ENCODE data around the gene ENPP6.

The ENPP6 gene

GRCh38 chr4:184165291-184165690 is 52.4 kb downstream of the ENPP6 start:
- no peaks in the 10 kb centered on the region for H3K36me3 ChIP-seq (ENCODE audit: control insufficient read depth in 2 of 2, insufficient read depth in 1 of 2, low read length in 2 of 2)
- no peaks in the 10 kb centered on the region for H3K4me1 ChIP-seq (ENCODE audit: control insufficient read depth, insufficient read depth, low read length)
- H3K27ac ChIP-seq (ENCODE audit: extremely low read depth, low read depth, low read length) = no peak overlapping the region
- no peak overlapping the region for H3K4me3 ChIP-seq (ENCODE audit: low read depth, low read length)
- ChIA-PET POLR2A (no interaction called here), CTCF (interaction anchor here (0.5 to 1.1 kb wide), 3 partner anchors 27 to 331 kb away, joined by 4 read pairs; no protein-coding TSS in a partner anchor)
- TF ChIP-seq EGR2 (tag by site-specific recombination; IDR thresholded peaks at IDR 0.05; ENCODE audit: low read depth) (no peak), MEIS1 (CRISPR knock-in tag; IDR thresholded peaks at IDR 0.05; ENCODE audit: borderline replicate concordance) (no peak), ZNF624 (tag by site-specific recombination; IDR thresholded peaks at IDR 0.05) (no peak), ZNF707 (tag by site-specific recombination; IDR thresholded peaks at IDR 0.05) (no peak), ZNF776 (tag by site-specific recombination; IDR thresholded peaks at IDR 0.05; ENCODE audit: borderline replicate concordance) (no peak), ZNF37A (tag by site-specific recombination; IDR thresholded peaks at IDR 0.05) (no peak), IKZF3 (tag by site-specific recombination; IDR thresholded peaks at IDR 0.05) (no peak)
- TF ChIP-seq, protein P1, sequence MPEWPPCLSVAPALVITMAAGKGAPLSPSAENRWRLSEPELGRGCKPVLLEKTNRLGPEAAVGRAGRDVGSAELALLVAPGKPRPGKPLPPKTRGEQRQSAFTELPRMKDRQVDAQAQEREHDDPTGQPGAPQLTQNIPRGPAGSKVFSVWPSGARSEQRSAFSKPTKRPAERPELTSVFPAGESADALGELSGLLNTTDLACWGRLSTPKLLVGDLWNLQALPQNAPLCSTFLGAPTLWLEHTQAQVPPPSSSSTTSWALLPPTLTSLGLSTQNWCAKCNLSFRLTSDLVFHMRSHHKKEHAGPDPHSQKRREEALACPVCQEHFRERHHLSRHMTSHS (tag by site-specific recombination; IDR thresholded peaks at IDR 0.05) = no peak
- no peaks in the 10 kb centered on the region for H3K9me3 ChIP-seq (ENCODE audit: control insufficient read depth, insufficient read depth, low read depth, low read length)

GRCh38 chr4:184163813-184164212 is 53.9 kb downstream of the ENPP6 start:
- H3K4me1 ChIP-seq (ENCODE audit: control insufficient read depth, insufficient read depth, low read length) = no peaks in the 10 kb centered on the region
- TF ChIP-seq SCRT2 (tag by site-specific recombination; IDR thresholded peaks at IDR 0.05) = 0 out of 2 replicates have a peak, but pooled peaks have one; percentile 19
- TF ChIP-seq ZNF654 (tag by site-specific recombination; IDR thresholded peaks at IDR 0.05; ENCODE audit: low read depth) = peak; percentile 61
- TF ChIP-seq ZNF324 (tag by site-specific recombination; IDR thresholded peaks at IDR 0.05) = no peak
- TF ChIP-seq ZBTB17 (tag by site-specific recombination; IDR thresholded peaks at IDR 0.05) = peak; percentile 62
- H3K9me3 ChIP-seq (ENCODE audit: control insufficient read depth, insufficient read depth, low read depth, low read length) = no peaks in the 10 kb centered on the region
- ChIA-PET CTCF (interaction anchor here (0.6 to 1.6 kb wide), 12 partner anchors 15 to 343 kb away, joined by 3 to 5 read pairs (median 4); no protein-coding TSS in a partner anchor), POLR2A (no interaction called here)
- no peak overlapping the region for H3K4me3 ChIP-seq (ENCODE audit: low read depth, low read length)
- H3K27ac ChIP-seq (ENCODE audit: extremely low read depth, low read depth, low read length) = no peak overlapping the region
- no peaks in the 10 kb centered on the region for H3K36me3 ChIP-seq (ENCODE audit: control insufficient read depth in 2 of 2, insufficient read depth in 1 of 2, low read length in 2 of 2)

- Histone ChIP-seq H3K4me3 (ENCODE audit: low read depth, low read length) (no peak overlapping the region), H3K27ac (ENCODE audit: extremely low read depth, low read depth, low read length) (no peak overlapping the region), H3K9me3 (ENCODE audit: control insufficient read depth, insufficient read depth, low read depth, low read length) (no peaks in the 10 kb centered on the region), H3K4me1 (ENCODE audit: control insufficient read depth, insufficient read depth, low read length) (no peaks in the 10 kb centered on the region), H3K36me3 (ENCODE audit: control insufficient read depth in 2 of 2, insufficient read depth in 1 of 2, low read length in 2 of 2) (no peaks in the 10 kb centered on the region)
- CTCF ChIA-PET = no interaction called here
- POLR2A ChIA-PET = no interaction called here
- no peak for TF ChIP-seq KLF17 (tag by site-specific recombination; IDR thresholded peaks at IDR 0.05)
- no peak for TF ChIP-seq ZSCAN4 (tag by site-specific recombination; IDR thresholded peaks at IDR 0.05)
- TF ChIP-seq ZNF280D (tag by site-specific recombination; IDR thresholded peaks at IDR 0.05) = no peak
- TF ChIP-seq ZBTB8A (tag by site-specific recombination; IDR thresholded peaks at IDR 0.05) = no peak
- TF ChIP-seq ZNF211 (tag by site-specific recombination; IDR thresholded peaks at IDR 0.05; ENCODE audit: low read depth) = no peak
- TF ChIP-seq PRDM6 (tag by site-specific recombination; IDR thresholded peaks at IDR 0.05) = no peak
- TF ChIP-seq ZNF645 (tag by site-specific recombination; IDR thresholded peaks at IDR 0.05) = no peak
Measured at GRCh38 chr4:184162596-184162995, 55.1 kb downstream of the ENPP6 start.

Data from HEK293 (cell line).